IPS-20b (cell line): ENCODE data around the gene ATOSB.
"Not testable (repeated sequence)": the region's sequence is repeated elsewhere in the genome, so short reads cannot be mapped to it uniquely, and the experiment has no call there.

ENCODE experiments used
- H3K27ac ChIP-seq: one replicate; pipeline ENCODE4 v1.5.1; 2013; ENCODE audit warnings: low read length
- H3K27me3 ChIP-seq: 2 replicates; pipeline ENCODE4 v1.6.1; 2013; ENCODE audit warnings: mild to moderate bottlenecking, low read length, inconsistent platforms; ENCODE audit not compliant: insufficient read depth
- H3K36me3 ChIP-seq: 2 replicates; pipeline ENCODE4 v1.6.1; 2013; ENCODE audit warnings: low read depth, mild to moderate bottlenecking, inconsistent platforms, low read length, moderate library complexity; ENCODE audit not compliant: insufficient read depth
- H3K4me1 ChIP-seq: 2 replicates; pipeline ENCODE4 v1.6.1; 2013; ENCODE audit warnings: mild to moderate bottlenecking, control low read depth, inconsistent platforms, low read length, moderate library complexity; ENCODE audit not compliant: insufficient read depth
- H3K4me3 ChIP-seq: 2 replicates; pipeline ENCODE4 v1.5.1; 2013; ENCODE audit warnings: mild to moderate bottlenecking, low read length, inconsistent platforms
- H3K9ac ChIP-seq: 2 replicates; pipeline ENCODE4 v1.6.1; 2013; ENCODE audit warnings: low read depth, mild to moderate bottlenecking, inconsistent platforms, low read length, moderate library complexity
- H3K9me3 ChIP-seq: 2 replicates; pipeline ENCODE4 v1.6.1; 2013; ENCODE audit warnings: mild to moderate bottlenecking, low read depth, low read length, inconsistent platforms; ENCODE audit not compliant: insufficient read depth

The ATOSB gene, protein sequence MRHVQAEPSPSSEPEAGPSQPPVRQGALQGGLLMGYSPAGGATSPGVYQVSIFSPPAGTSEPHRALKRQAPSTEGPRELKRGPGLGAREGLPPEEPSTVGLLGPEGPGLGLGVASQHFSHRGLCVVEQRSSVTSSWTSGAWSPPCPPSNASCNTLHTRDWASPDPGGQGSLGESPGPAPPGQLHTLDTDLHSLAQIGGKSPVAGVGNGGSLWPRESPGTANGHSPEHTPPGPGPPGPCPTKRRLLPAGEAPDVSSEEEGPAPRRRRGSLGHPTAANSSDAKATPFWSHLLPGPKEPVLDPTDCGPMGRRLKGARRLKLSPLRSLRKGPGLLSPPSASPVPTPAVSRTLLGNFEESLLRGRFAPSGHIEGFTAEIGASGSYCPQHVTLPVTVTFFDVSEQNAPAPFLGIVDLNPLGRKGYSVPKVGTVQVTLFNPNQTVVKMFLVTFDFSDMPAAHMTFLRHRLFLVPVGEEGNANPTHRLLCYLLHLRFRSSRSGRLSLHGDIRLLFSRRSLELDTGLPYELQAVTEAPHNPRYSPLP

DNA sequence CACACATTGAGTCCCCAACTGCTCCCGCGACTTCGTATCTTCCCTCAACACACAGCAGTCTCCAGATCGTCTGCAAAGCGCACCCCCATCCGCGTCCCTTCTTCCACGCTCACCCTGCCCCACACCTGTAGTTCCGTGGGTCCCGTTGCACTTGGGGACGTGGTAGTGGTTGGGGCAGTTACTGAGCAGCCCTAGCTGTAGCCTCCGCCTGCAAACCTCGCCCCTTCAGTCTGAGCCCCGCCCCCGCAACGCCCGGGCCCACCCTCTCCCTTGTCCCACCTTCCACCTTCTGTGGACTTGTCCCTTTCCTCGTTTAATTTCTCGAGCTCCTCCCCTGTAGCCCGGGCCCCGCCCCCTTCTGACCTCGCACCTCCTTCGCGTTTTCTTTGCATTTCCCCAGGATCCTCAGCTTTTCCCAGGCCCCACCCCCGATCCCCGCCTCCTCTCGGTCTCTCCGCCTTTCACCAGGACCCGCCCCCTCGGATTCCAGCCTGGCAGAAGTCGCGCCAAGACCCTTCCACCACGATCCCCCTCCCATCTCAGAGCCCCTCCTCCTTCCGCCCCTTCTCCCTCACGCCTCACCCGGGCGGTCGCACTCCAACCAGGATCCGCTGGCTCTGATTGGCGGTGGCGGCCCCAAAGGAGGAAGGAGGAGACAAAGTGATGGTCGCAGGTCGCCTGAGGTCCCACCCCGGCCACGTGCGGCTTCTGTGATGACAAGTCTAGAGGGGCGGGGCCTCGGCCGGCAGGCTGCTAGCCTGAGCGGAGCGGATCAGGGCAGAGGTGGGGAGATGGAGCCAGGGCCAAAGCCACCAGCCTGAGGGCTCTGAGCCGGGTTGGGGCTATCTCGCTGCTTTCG, at the start of gene ATOSB:
Gene ATOSB, minus strand, starts transcription at position 183 of the 859 bp plus-strand sequence. CDS start 7,588 bp downstream, outside the sequence.
- peaks cover 20% of the 10 kb centered on the region for H3K4me1 ChIP-seq
- H3K9ac ChIP-seq: peak within 1 kb of the TSS; percentile 69; the same call in 1 of the 2 replicates
- H3K27ac ChIP-seq: peak within 1 kb of the TSS; percentile 15
- H3K9me3 ChIP-seq: no peaks in the 10 kb centered on the region
- H3K36me3 ChIP-seq: no peaks in the 10 kb centered on the region
- H3K4me3 ChIP-seq: peak within 1 kb of the TSS; percentile 89
- H3K27me3 ChIP-seq: no peaks in the 10 kb centered on the region

DNA sequence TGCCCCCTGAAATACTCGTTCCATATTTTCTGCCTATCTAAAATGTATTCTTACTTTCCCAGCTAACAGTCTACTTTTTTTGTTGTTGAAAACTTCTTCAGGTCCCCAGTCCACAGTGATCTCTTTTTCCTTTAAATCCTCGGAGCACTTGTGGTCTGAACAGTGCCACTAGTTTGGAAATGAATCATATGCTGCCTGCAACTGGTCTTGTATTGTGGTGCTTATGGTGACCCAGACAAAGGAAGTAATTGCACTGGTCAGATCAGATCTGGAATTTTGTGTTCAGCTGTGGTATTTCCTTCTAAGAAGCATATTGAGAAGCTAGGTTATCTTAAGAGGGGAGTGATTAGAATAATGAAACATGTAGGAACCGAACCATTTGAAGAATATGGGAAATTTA, 49.0 kb upstream of the ATOSB start:
- Histone ChIP-seq H3K36me3 (no peaks in the 10 kb centered on the region), H3K9ac (no peak overlapping the region), H3K27me3 (peaks cover 4% of the 10 kb centered on the region; the same call in 1 of the 2 replicates), H3K4me3 (no peak overlapping the region), H3K9me3 (no peaks in the 10 kb centered on the region), H3K27ac (no peak overlapping the region), H3K4me1 (no peaks in the 10 kb centered on the region)

DNA sequence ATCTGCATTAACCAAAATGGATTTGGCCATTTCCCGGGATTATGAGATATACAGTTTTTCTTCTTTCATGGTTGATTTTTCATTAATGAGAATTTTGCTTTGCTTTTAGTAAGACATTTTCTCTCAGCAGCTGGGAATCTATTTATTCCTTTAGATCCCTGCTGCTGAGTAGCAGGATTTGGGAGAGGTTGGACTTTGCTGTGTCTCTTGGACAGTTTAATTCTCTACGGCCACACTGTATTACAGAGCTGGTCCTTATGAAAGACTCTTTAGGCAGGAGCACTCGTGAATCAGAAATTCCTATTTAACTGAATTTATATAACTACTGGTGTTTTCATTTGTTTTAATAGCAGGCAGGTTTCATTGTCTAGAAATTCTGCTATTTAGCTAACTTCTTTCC, 47.8 kb upstream of the ATOSB start:
- no peak overlapping the region for H3K27ac ChIP-seq
- no peak overlapping the region for H3K9ac ChIP-seq
- H3K9me3 ChIP-seq: no peaks in the 10 kb centered on the region
- peak overlapping the region; percentile 89 for H3K4me3 ChIP-seq
- peaks cover 1% of the 10 kb centered on the region; the same call in 1 of the 2 replicates for H3K4me1 ChIP-seq
- H3K27me3 ChIP-seq: peaks cover 4% of the 10 kb centered on the region; the same call in 1 of the 2 replicates
- no peaks in the 10 kb centered on the region for H3K36me3 ChIP-seq

DNA sequence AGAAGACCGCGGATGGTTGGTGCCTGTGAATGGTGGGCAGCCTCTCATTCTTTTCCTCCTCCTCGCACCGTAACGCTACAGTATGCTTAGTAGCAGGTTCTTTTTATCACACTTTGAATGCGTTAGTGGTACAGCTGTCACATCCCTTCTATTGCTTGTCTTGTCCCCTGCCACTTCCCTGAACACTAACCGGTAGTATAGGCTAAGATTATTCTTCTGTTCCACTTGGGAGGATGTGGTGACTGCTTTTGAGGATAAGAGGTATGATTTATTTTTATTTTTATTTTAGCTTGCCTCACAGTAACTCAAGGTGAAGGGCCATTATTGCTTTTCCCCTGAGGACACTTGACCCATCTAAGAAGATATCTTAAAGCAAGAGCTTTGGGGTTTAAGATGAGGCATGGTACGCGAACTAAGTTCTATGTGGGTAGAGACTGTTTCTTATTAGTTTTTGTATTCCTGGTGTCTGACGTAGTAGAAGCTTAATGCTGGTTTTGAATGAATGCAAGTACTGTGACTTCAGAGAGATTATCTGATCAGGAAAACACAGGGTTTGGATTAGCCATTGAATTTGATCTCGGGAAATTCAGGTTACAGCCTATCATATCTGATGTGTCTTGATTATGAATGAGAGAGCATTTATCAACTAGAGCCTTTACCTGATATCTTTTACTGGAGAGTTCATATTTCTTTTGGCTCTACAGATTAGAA, 47.1 kb upstream of the ATOSB start:
- Histone ChIP-seq H3K36me3 (no peaks in the 10 kb centered on the region), H3K4me1 (peaks cover 5% of the 10 kb centered on the region; the same call in 1 of the 2 replicates), H3K9me3 (no peaks in the 10 kb centered on the region), H3K4me3 (peak overlapping the region; percentile 89), H3K9ac (peak overlapping the region; percentile 64; the same call in 1 of the 2 replicates), H3K27ac (no peak overlapping the region), H3K27me3 (peaks cover 4% of the 10 kb centered on the region; the same call in 1 of the 2 replicates)

DNA sequence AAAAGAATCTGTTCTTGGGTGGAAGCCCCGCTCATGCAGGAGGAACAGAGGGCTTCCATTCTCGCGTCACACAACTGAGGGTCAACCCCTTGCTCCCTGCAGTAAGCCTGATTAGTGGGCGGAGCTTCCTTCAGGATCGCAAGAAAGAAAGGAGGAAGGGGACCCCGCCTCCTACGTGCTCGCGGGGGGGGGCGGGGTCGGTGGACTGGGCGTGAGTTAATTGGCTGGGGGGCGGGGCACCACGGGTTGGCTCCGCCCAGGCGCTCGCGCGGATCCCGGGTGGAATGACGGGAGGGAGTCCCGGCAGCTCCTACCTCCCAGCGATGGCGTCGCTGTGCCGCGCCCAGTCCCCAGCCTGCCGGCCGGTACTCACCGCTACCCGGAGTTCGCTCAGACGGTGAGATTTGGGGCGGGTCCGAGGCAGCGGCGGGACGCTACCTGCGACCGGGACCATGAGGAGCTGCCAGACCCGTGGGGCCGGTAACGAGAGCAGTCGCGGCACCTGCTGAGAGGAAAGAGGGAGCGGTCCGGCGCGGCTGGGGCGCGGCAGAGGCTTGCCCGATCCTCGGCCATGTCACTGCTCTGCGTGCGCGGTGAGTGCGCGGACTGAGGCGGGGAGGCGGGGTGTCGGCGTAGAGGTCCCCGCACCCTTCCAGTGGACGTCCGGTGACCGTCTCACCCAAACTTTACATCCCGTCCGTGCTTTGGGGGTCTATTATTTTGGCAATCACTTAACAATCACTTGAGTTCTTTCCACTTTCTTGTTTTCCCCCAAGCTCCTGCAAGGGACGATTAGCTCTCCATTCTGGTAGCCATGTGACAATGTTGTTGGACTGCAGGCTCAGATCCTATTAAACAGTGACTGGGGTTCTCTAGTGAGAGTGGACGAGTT, 46.3 kb upstream of the ATOSB start, which contains the start of gene UNC13B:
Gene UNC13B, plus strand, starts transcription at position 297 of the 892 bp plus-strand sequence. Its CDS starts 275 bp downstream, at position 572.
- Histone ChIP-seq H3K4me1 (peaks cover 11% of the 10 kb centered on the region; the same call in 1 of the 2 replicates), H3K9me3 (no peaks in the 10 kb centered on the region), H3K27ac (no peak within 1 kb of the TSS), H3K9ac (peak within 1 kb of the TSS; percentile 64; the same call in 1 of the 2 replicates), H3K36me3 (no peaks in the 10 kb centered on the region), H3K4me3 (peak within 1 kb of the TSS; percentile 89), H3K27me3 (peaks cover 4% of the 10 kb centered on the region; the same call in 1 of the 2 replicates)

DNA sequence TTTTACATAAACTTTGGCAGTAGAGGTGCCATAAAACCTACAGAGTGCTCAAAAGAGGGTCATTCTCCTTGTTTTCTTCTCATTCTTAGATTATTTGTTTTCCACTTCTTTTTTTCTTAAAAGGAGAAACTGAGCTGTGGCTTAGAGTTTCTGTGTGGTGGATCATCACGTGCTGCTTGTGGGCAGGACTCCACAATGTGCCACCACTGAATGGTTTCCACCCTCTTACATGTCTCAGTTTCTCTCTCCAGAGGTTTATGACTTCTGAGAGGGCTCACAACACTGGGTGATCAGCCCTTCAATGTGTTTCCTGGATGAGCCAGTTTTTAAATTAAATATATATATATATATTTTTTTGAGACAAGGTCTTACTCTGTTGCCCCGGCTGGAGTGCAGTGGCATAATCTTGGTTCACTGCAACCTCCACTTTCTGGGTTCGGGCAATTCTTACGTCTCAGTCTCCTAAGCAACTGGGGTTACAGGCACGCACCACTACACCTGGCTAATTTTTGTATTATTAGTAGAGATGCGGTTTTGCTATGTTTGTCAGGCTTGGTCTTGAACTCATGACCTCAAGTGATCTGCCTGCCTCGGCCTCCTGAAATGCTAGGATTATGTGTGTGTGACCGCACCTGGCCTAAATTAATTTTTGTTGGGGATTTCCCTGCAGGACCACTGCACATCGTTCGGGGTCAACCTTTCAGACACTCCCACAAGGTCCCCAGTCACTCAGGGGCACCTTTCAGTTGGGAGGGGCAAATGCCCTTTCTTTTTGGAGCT, 43.0 kb upstream of the ATOSB start:
- Histone ChIP-seq H3K4me3 (peak overlapping the region; percentile 31; the same call in 1 of the 2 replicates), H3K36me3 (no peaks in the 10 kb centered on the region), H3K27me3 (peaks cover 4% of the 10 kb centered on the region; the same call in 1 of the 2 replicates), H3K9ac (peak overlapping the region; percentile 48; the same call in 1 of the 2 replicates), H3K4me1 (peaks cover 18% of the 10 kb centered on the region; the same call in 1 of the 2 replicates), H3K27ac (peak overlapping the region; percentile 77), H3K9me3 (no peaks in the 10 kb centered on the region)

DNA sequence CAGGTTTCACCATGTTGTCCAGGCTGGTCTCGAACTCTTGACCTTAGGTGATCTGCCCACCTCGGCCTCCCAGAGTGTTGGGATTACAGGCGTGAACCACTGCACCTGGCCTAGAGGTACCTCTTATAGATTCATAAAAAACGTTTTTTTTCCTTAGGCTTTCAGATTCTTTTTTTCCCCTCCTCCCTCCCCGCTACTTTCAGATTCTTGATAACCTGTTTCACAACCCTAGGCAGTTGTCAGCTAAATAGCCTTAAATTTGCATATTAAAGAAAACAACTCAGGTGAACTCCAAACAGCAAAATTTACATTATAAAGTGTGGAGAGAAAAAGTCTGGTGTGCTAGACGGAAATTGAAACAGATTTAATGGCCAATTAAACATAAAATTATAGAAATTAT, 42.2 kb upstream of the ATOSB start:
- H3K9me3 ChIP-seq, H3K36me3 ChIP-seq, H3K27me3 ChIP-seq: not testable (repeated sequence)
- peak overlapping the region; percentile 48; the same call in 1 of the 2 replicates for H3K9ac ChIP-seq
- peak overlapping the region; percentile 42; the same call in 1 of the 2 replicates for H3K4me3 ChIP-seq
- H3K27ac ChIP-seq: peak overlapping the region; percentile 77
- H3K4me1 ChIP-seq: peaks cover 18% of the 10 kb centered on the region; the same call in 1 of the 2 replicates

DNA sequence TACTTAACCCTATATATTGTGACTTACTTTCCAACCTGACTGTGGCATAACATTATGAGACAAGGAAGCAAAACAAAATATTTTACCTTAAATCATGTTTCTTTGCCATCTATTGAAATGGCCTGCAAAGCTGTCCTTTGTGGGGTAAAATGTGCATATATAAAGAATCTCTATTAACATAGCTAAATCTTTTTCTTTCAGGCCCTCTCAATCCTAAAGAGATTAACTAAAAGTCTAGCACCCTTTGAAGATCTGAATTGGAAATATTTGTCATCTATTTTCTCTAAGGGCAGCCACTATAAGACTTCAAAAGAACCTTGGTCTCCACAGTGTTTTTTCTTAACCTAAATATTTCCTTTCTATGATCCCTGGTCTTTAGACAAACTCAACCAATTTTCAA, 41.1 kb upstream of the ATOSB start:
- H3K27ac ChIP-seq: no peak overlapping the region
- no peak overlapping the region; the same call in 1 of the 2 replicates for H3K4me3 ChIP-seq
- H3K4me1 ChIP-seq: peaks cover 18% of the 10 kb centered on the region; the same call in 1 of the 2 replicates
- no peaks in the 10 kb centered on the region for H3K27me3 ChIP-seq
- peak overlapping the region; percentile 39; the same call in 1 of the 2 replicates for H3K9ac ChIP-seq
- no peaks in the 10 kb centered on the region for H3K9me3 ChIP-seq
- H3K36me3 ChIP-seq: no peaks in the 10 kb centered on the region

DNA sequence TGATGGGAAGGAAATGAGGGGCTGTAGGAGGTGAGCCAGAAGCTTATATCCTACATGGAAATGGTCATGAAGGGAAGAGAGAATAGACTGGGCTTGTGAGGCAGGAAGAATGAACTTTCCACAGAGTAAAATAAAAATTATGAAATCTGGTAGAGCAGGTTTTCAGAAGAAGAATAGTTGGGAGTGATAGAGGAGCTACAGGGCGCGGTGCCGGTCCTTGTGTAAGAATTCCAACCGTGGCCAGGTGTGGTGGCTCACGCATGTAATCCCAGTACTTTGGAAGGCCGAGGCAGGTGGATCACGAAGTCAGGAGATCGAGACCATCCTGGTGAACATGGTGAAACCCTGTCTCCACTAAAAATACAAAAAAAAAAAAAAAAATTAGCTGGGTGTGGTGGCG, 37.3 kb upstream of the ATOSB start:
- no peak overlapping the region for H3K9ac ChIP-seq
- no peaks in the 10 kb centered on the region for H3K36me3 ChIP-seq
- no peaks in the 10 kb centered on the region for H3K27me3 ChIP-seq
- no peak overlapping the region for H3K4me3 ChIP-seq
- peaks cover 13% of the 10 kb centered on the region; the same call in 1 of the 2 replicates for H3K4me1 ChIP-seq
- H3K9me3 ChIP-seq: peaks cover 27% of the 10 kb centered on the region
- H3K27ac ChIP-seq: no peak overlapping the region
